ENCODE results near the gene AMBRA1.

Gene AMBRA1

DNA sequence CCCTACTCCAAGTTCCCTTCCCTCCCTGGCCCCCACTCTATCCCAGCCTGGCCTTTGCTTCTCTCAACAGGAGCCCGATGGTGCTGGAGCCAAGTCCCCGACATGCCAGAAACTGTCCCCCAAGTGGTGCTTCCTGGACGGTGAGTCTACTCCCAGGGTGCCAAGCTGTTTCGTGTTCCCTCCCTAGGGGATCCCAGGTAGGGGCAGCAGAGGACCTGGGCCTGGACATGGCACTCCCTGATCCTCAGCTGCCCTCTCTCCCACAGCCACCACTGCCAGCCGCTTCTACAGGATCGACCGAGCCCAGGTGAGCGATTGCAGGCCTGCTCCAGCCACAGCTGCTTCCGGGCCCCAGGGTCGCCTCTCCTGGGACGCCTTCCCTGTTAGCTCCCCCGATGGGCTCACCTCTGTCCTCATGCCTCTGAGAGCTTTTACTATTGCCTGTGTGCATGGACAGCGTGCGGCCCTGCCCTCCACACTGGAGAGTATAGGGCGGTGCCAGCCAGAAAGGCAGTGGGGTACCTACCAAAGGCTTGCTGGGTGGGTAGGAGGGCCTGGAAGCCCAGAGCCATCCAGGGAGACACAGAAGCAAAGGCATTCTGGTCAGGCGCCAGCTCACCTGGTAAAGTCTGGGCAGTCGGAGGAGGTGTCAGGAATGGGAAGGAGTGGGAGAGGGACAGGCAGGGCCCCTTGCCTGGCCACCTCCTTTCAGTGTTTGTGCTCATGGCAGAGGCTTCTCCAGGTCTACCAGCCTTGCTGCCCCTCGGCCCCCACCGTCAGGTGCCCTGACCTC, 217.4 kb downstream of the AMBRA1 start:
- H3K27ac ChIP-seq (ENCODE audit: low read depth, low read length): no peak overlapping the region

DNA sequence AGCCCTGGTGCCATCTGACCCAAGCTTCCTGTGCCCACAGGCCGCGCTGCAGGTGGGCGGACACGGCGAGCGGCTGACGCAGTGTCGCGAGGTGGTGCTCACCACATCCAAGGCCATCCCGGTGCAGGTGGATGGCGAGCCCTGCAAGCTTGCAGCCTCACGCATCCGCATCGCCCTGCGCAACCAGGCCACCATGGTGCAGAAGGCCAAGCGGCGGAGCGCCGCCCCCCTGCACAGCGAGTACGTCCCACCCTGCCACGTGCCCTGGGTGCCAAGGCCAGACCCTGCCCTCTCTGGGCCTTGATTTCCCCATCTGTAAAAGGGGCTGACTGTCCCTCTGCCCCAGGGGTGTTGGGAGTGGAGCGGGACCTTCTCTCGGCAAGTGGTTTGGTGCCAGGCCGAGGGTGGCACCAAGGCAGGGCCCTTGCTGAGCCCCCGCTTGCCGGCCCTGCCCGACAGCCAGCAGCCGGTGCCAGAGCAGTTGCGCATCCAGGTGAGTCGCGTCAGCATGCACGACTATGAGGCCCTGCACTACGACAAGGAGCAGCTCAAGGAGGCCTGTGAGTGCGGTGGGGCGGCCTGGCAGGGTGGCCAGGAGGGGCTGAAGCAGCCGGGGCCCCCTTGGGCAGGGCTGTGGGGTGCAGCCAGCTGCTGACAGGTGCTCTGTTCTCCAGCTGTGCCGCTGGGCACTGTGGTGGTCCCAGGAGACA, 218.3 kb downstream of the AMBRA1 start:
- no peak overlapping the region for H3K9ac ChIP-seq (ENCODE audit: low read length)
- no peaks in the 10 kb centered on the region for H3F3A ChIP-seq (ENCODE audit: insufficient read depth)
- no peak overlapping the region for H3K27ac ChIP-seq (ENCODE audit: low read depth, low read length)
- H4K20me1 ChIP-seq (ENCODE audit: low read depth, low read length): no peaks in the 10 kb centered on the region
- H3K4me3 ChIP-seq (ENCODE audit: insufficient read depth, low read length, poor library complexity, severe bottlenecking): no peak overlapping the region
- H3K36me3 ChIP-seq (ENCODE audit: low read length): no peaks in the 10 kb centered on the region
- H3K9me3 ChIP-seq (ENCODE audit: insufficient read depth, low read length): no peaks in the 10 kb centered on the region
- H3K4me2 ChIP-seq (ENCODE audit: low read depth, low read length, poor library complexity, severe bottlenecking): no peak overlapping the region
- H3K27me3 ChIP-seq (ENCODE audit: low read length): no peaks in the 10 kb centered on the region
- H2AFZ ChIP-seq (ENCODE audit: low read depth, low read length, severe bottlenecking): no peak overlapping the region
- no peaks in the 10 kb centered on the region for H3K79me2 ChIP-seq (ENCODE audit: insufficient read depth, low read length)
- H3K9me2 ChIP-seq (replicated peaks; ENCODE audit: insufficient read depth, low read length): no peaks in the 10 kb centered on the region
- no peak for TF ChIP-seq EZH2phosphoT487 (conservative IDR thresholded peaks at IDR 0.05; ENCODE audit: low read length)
- TF ChIP-seq, protein P1, sequence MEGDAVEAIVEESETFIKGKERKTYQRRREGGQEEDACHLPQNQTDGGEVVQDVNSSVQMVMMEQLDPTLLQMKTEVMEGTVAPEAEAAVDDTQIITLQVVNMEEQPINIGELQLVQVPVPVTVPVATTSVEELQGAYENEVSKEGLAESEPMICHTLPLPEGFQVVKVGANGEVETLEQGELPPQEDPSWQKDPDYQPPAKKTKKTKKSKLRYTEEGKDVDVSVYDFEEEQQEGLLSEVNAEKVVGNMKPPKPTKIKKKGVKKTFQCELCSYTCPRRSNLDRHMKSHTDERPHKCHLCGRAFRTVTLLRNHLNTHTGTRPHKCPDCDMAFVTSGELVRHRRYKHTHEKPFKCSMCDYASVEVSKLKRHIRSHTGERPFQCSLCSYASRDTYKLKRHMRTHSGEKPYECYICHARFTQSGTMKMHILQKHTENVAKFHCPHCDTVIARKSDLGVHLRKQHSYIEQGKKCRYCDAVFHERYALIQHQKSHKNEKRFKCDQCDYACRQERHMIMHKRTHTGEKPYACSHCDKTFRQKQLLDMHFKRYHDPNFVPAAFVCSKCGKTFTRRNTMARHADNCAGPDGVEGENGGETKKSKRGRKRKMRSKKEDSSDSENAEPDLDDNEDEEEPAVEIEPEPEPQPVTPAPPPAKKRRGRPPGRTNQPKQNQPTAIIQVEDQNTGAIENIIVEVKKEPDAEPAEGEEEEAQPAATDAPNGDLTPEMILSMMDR (IDR thresholded peaks at IDR 0.05; ENCODE audit: insufficient read depth, low read length, poor library complexity, severe bottlenecking): no peak

More for the DNA sequence above, 217.4 kb downstream of the AMBRA1 start:
- no peaks in the 10 kb centered on the region for H3K79me2 ChIP-seq (ENCODE audit: insufficient read depth, low read length)
- no peaks in the 10 kb centered on the region for H4K20me1 ChIP-seq (ENCODE audit: low read depth, low read length)
- no peak overlapping the region for H3K9ac ChIP-seq (ENCODE audit: low read length)
- no peaks in the 10 kb centered on the region for H3K27me3 ChIP-seq (ENCODE audit: low read length)
- H3K9me2 ChIP-seq (replicated peaks; ENCODE audit: insufficient read depth, low read length): no peaks in the 10 kb centered on the region
- TF ChIP-seq, protein P1 (IDR thresholded peaks at IDR 0.05; ENCODE audit: insufficient read depth, low read length, poor library complexity, severe bottlenecking): no peak
- no peak for TF ChIP-seq EZH2phosphoT487 (conservative IDR thresholded peaks at IDR 0.05; ENCODE audit: low read length)
- no peaks in the 10 kb centered on the region for H3K9me3 ChIP-seq (ENCODE audit: insufficient read depth, low read length)
- no peaks in the 10 kb centered on the region for H3F3A ChIP-seq (ENCODE audit: insufficient read depth)
- H3K4me3 ChIP-seq (ENCODE audit: insufficient read depth, low read length, poor library complexity, severe bottlenecking): no peak overlapping the region
- no peaks in the 10 kb centered on the region for H3K36me3 ChIP-seq (ENCODE audit: low read length)
- H2AFZ ChIP-seq (ENCODE audit: low read depth, low read length, severe bottlenecking): no peak overlapping the region
- no peak overlapping the region for H3K4me2 ChIP-seq (ENCODE audit: low read depth, low read length, poor library complexity, severe bottlenecking)

DNA sequence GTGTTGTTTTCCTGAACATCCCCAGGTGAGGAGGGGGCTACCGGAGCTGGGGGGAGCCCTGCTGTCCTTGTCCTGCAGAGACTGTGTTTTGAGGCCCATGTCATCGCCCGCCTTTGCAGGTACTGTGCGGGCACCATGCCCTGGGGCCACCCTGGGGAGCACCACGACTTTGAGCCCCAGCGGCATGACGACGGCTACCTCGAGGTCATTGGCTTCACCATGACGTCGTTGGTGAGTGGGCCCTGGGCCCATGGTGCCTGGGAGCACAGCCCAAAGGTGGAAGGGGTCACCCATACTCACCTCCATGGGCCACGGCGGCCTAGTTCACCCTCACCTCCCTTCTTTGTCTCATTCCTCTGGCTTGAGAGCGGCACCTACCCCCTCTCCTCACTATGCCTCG, 219.0 kb downstream of the AMBRA1 start:
- Histone ChIP-seq H3K4me3 (ENCODE audit: insufficient read depth, low read length, poor library complexity, severe bottlenecking) (no peak overlapping the region), H3F3A (ENCODE audit: insufficient read depth) (no peaks in the 10 kb centered on the region), H3K36me3 (ENCODE audit: low read length) (no peaks in the 10 kb centered on the region), H3K9ac (ENCODE audit: low read length) (no peak overlapping the region), H3K27me3 (ENCODE audit: low read length) (no peaks in the 10 kb centered on the region), H2AFZ (ENCODE audit: low read depth, low read length, severe bottlenecking) (no peak overlapping the region), H3K79me2 (ENCODE audit: insufficient read depth, low read length) (no peaks in the 10 kb centered on the region), H3K4me2 (ENCODE audit: low read depth, low read length, poor library complexity, severe bottlenecking) (no peak overlapping the region), H3K27ac (ENCODE audit: low read depth, low read length) (no peak overlapping the region), H3K9me3 (ENCODE audit: insufficient read depth, low read length) (no peaks in the 10 kb centered on the region), H3K9me2 (replicated peaks; ENCODE audit: insufficient read depth, low read length) (no peaks in the 10 kb centered on the region), H4K20me1 (ENCODE audit: low read depth, low read length) (no peaks in the 10 kb centered on the region)
- TF ChIP-seq, protein P1 (IDR thresholded peaks at IDR 0.05; ENCODE audit: insufficient read depth, low read length, poor library complexity, severe bottlenecking): no peak
- no peak for TF ChIP-seq EZH2phosphoT487 (conservative IDR thresholded peaks at IDR 0.05; ENCODE audit: low read length)
